HG02885 (cell line): ENCODE results near the gene FEZF1.

Source experiments
- ATAC-seq: cut with Tn5 transposase; IDR thresholded peaks from one replicate; pipeline ENCODE4 v1.9.1; 2021; ENCODE audit warnings: mild to moderate bottlenecking; ENCODE audit not compliant: unreplicated experiment, poor library complexity

Gene FEZF1

DNA sequence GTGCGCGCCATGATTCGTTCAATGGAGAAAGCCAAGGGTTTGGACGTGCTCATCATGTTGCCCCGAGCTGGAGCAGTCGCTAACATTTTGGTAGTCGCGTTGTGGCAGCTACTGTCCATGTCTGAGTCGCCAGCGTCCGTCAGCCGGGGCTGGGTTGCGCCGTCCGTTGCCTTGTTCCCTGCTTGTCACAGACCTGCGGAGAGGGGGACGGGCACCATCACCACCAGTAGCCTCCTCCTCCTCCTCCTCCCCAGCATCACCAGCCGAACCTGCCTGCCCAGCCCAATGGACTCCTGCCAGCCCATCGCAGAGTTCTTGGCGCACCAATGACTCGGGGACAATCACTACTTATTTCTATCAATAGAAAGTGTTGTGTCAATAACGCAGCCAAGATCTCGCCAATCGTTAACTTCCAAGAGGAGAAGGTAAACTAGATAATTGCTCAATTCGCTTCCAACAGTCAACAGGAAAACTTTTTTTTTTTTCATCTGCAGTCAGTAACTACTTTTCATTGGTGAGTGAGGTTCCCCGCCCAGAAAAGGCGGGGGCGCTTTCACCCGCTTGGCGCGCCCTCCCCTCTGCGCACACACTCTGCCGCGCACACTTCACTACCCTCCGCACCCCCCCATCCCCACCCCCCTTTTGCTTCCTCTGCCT, at the start of gene FEZF1:
FEZF1 (minus strand) TSS at position 432 of the 657 bp plus-strand sequence; CDS start at position 119, 313 bp downstream.
- no peak for ATAC-seq

DNA sequence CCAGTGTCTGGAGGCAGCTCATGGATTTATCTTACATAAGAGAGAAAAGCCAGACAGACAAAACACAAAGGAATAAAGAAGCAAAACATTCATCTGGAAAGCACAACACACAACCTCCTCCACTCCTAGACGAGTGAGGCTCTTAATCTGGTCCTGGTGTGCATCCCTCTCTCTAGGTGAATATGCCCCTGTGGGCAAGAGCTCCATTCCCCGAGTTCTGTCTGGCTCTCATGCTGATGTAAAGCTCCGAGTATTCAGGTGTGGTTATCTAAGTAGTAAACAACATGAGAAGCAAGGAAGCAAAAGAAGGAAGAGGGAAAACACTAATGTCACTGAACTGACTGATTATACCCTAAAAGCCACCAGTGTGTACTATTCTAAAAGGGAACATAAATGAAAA, 47.9 kb upstream of the FEZF1 start:
- ATAC-seq = no peak

DNA sequence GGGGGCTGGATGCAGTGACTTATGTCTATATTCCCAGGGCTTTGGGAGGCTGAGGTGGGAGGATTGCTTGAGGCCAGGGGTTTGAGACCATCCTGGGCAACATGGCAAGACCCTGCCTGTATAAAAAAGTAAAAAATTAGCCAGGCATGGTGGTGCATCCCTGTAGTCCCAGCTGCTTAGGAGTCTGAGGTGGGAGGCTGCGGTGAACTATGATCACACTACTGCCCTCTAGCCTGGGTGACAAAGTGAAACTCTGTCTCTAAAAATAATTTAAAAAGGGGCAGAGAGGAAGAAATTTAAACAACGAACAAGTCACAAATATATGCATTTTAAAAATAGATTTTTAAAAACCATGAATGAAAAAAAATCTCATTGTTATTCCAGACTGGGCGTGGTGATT, 46.2 kb upstream of the FEZF1 start:
- no peak for ATAC-seq

DNA sequence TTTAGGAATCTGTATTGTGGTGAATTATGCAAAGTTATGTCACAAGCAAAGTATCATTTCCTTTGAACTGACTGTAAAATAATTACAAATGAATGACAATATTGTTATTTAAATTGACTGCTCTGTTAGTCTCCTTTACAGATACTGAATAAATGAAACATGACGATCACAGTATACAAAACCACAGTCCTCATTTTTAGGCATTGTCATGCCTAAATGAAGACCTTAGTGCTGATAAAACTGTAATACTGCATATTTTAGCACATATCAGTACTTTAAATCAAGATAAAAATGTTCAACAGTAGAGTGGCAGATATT, 39.7 kb upstream of the FEZF1 start:
- ATAC-seq = no peak

DNA sequence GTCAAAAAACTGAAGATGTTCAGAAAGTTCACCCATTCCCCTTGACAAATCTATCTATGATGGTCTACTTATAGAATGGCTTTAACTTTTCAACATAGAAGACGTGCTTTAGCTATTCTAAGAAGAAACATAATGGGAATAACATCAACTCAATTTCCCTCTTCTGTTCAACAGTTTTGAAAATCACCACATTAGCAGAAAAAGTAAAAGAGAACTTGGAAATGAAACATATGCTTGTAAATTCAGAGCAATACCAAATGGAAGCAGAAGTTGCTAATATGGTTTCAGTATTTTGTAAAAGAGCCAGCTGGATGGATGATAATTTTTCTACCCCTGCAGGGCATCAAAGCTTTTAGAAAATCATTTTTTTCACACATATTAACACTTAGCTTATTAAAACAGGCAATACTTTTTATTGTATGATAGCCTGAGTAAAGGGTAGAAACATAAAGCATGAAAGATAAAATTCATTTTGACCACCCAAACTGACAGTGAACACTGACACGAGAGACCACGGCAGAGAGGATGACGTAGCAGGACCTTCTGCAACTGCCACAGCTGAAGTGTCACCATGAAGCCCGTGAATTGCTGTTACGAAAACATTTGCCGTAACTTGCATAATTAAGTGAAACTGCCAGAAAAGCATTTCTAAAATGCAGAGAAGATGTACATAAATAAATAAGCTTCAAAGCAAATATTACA, 39.2 kb upstream of the FEZF1 start:
- ATAC-seq = no peak

DNA sequence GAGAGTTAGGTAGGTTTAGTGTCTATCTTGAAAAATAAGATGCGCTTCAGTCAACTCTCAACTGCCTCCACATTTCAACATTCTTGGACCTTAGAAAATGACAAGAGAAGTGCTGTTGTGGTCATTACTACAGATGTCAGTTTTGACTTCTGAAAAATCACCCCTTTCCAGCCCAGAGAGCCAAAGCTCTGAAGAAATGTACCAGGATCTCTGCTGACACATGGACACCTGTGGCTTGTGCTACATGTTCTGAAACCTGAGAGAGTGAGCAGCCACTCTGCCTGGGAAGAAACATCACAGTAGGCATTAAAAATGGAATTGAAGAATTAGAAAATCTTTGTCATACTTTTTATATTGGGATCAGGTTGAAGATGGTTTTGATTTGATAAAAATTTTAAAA, 35.9 kb upstream of the FEZF1 start:
- no peak for ATAC-seq

DNA sequence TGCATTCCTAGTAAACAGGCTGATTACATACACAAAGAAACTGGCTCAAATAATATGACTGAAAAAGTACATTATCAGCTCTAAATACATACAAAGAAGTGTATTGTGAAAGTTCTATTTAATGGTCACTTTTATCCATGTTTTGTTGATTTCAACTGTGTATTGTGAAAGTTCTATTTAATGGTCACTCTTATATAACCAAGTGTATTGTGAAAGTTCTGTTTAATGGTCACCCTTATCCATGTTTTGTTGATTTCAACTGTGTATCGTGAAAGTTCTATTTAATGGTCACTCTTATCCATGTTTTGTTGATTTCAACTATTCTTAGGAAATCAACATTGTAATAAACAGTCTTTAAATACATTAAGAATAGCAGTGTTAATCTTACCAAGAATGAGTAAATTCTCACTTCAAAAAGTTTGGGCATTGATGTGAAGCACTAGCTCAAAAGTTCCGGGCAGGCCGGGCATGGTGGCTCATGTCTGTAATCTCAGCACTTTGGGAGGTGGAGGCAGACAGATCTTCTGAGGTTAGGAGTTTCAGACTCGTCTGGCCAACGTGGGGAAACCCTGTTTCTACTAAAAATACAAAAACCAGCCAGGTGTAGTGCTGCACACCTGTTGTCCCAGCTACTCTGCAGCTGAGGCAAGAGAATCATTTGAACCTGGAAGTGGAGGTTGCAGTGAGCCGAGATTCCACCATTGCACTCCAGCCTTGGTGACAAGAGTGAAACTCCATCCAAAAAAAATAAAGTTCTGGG, 34.8 kb upstream of the FEZF1 start:
- ATAC-seq = no peak

DNA sequence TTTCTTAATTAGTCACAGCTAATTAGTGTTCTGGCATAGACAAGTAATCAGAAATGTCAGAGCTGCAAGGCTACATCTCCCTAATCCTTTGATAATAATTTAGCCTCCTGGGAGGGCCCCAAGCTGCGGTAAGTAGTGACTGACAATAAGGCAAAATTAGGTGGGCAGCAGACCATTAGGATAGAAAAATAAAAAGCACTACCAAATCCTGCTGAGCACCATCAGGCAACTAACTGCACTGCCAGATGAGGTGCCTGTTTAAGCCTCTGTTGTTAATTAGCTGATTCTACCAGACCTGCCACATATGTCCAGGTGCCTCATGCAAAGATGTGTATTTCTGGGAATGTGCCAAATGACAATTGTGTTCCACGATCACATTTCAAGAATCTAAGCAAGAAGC, 32.5 kb upstream of the FEZF1 start:
- ATAC-seq = no peak

DNA sequence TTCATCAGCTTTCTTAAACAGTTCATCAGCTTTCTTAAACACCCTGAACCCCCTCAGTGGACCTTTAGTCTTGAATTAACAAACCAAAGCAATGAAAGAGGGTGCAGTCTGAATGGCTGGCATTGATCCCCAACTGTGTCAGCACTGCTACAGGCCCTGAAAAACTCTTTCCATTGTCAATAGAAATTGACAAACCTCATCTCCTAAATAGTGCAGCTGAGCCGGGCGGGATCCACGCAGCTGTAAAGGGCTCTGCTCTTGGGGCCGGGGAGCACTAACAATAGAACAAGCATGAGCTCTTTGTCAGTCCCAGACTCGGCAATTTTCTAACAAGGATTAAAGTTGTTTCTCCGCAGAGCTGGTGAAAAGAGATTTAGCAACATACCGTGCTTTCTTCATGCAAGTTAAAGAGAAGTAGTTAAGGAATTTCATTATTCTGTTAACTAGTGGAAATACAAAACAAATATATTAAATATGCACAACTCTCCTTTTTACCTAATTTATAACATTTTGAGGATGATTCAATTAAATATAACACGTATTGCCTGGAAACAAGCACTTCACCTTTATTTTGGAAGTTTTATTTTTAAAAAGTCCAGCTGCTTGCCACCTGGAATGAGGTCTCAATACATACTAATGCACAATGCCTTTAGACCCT, 24.7 kb upstream of the FEZF1 start:
- ATAC-seq = no peak

DNA sequence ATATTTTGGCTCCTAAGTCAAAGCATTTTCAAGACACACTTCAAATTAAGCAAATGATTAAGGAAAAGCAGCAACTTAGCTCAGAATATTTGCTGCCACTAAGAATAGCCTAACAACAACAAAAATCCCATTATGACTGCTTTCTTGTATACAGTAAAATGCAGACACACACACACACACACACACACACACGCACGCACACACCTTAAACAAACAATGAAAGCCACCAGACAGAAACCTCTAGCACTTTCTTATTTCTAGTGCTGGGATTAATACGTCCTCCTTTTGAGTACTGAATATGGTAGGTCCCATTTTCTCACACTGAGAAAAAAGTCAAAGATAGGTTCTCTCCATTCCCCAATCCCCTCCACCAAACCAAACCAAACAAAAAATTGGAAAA, 23.4 kb upstream of the FEZF1 start:
- ATAC-seq = no peak

DNA sequence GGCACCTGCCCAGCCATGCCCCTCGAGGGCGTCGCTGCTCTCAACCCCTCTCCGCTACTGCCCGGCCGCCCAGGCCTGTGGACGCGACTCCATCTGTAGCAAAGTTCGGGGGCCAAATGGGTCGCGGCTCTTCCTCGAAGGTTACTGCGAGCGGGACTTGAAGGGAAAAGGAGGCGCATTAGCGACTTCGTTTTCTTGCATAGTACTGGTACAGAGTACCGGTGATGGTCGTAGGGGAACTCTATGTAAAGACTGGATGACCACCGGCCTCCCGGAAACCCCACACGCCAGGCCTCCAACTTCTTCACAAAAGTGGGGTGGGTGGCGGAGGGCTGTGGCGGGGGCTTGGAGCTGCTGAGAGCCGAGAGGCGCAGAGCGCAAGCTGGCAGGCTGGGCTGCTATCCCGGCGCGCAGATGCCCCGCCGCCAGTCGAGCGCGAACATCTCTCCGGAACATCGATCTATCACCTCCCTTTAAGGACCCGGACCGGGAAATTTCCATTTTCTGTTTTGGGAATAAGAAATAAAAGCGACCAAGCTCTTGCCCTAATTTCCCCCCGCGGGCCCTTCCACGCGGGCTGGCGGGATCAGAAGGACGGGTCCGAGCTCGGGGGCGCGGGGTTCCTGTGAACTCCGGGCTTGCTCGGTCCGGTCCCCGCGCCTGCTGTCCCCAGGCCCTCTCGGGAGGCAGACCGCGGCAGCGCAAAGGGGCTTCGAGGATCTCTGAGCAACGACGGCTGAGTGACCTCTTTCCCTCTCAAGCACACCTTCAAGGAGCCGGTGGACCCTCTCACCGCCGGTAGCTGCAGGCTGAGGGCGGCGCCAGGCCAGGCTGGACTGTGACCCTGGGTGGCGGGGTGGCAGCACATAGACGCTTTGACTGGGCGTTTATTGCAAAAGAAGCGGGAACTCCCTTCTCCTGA, 12.2 kb upstream of the FEZF1 start:
- no peak for ATAC-seq

DNA sequence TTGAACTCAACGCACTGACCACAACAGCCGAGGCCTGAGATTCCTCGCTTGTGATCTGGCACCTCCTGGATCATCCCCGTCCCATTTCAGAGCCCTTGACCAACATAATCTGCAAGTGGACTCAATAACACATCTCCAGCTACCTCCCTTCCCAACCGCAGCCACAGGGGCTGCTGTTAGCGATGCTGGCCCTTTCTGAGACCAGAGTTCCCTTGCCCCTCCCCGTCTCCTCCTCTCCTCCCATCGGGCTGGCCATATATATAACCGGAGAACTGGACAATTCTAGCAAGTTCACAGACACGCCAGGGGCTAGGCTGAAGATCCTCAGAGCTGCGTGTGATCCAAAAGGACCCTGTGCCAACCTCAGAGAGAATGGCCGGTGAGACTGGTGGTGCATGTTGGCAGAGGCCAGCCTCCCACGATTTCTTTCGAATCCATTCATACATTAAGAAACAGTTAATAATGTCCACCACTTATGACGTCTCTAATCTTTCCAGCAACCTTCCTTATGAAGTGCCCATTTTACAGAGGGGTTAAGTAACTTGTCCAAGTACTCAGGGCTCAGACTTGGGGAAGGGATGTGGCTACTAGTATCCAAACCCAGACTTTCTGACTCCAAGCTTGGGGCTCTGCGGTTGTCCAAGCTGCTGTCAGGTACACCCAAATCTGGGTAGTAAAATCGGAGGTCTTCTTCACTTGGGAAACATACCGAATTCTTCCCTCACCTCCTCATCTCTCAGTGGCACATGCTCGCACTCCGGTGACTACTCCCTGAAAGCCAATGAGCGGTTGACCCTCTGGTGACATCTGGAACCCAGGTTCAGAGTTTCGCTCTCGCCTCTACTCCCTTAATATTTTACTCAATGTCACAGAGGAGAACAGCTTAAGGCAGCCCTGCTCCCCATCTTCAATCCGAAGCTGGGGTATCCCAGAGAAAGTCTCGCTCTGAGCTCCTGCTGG, 11.2 kb upstream of the FEZF1 start:
- no peak for ATAC-seq

DNA sequence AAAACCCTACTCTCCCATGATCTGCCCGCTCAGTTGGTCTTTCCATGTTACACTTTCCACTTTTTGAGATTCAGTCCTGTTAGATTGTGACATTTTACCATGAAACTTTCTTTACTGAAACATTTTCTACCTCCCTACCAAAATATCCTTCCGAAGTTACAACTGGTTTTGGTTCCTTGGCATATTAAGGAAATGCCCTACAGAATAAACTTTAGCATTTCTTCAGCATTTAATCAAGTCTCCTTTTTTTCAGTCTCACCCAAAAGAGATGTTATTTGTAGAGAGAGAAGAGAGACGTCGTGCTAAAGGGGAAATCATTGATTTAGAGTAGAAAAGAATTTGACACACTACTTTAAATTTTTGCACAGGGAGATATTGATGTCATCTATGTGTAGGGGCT, 9.7 kb upstream of the FEZF1 start:
- no peak for ATAC-seq

DNA sequence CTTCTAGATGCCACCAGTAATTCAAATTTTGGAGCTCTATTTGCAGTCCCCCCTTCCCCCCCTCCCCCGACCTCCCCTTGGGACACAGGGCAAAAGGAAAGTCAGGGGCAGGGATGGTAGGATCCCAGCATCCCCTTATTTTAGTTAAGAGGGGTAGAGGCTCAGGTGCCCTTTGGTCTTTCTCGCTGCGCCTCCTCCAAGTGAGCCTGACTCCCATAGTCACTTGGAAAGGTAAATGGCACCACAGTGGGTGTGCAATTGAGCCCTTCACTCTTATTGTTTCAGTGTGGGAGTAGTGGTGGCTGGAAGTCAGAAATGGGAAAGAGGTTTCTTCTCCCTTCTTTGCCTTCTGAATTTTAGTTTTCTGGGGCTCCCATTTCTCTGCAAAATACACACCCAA, 8.2 kb upstream of the FEZF1 start:
- ATAC-seq = no peak

DNA sequence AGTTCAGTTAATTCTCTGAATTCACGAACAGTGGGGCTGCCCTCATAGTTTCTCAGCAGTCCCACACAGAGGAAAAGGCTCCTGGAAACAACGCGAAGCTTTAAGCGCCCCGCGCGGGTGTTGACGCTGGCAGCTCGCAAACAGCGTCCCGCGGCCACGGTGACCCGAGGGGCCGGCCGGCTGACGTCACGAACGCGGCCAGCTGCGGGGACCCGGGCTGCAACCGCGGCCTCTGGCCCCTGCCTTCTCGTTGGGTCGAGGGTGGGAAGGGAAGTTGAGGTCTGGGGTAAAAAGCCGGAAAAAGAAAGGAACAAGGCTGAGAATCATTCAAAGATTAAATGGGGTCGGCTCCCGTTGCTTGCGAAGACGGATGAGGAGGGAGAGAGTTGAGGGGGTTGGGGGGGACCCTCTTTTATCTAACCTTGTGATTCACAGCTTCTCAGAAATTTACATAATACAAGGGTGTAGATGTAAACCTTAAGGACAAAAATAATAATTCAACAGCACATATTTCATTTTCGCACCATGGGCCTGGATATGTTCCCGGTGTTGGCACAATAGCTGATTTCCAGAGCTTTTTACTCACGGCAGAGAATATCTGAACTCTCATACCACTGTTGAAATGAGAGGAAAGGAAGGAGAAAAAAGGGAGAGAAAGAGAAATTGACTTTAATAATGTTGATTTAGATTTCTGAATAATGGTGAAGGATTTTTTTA, 7.3 kb upstream of the FEZF1 start:
- ATAC-seq = no peak

DNA sequence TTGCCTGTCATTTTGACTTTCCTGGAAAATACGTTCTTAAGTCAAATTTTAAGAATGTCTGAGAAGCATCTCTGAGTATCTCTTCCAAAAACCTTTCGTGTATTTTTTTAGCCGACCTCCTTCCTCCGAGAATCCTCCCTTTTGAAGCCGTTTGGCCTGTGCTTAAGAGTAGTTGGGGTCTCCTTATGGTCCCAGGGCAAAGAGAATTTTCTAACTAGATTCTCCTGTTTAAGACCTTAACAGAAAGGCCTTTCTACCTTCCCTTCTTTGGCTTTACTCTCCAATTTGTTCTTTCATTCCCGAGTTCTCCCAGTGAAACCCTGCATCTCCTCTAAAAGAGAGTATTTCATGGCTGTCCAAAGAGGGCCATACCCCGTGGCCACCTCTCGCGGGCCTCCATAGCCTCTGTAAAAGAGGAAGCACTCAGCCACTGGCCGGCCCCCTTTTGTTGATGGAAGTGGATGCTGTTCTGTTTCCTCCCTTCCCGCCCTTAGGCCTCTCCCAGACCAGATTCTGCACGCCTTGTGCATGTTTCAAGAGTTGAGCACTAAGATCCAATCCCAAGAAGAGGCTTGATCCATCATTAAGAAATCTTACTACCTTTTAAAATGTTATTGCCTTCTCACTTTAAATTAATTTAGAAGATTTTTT, 6.6 kb upstream of the FEZF1 start:
- no peak for ATAC-seq

DNA sequence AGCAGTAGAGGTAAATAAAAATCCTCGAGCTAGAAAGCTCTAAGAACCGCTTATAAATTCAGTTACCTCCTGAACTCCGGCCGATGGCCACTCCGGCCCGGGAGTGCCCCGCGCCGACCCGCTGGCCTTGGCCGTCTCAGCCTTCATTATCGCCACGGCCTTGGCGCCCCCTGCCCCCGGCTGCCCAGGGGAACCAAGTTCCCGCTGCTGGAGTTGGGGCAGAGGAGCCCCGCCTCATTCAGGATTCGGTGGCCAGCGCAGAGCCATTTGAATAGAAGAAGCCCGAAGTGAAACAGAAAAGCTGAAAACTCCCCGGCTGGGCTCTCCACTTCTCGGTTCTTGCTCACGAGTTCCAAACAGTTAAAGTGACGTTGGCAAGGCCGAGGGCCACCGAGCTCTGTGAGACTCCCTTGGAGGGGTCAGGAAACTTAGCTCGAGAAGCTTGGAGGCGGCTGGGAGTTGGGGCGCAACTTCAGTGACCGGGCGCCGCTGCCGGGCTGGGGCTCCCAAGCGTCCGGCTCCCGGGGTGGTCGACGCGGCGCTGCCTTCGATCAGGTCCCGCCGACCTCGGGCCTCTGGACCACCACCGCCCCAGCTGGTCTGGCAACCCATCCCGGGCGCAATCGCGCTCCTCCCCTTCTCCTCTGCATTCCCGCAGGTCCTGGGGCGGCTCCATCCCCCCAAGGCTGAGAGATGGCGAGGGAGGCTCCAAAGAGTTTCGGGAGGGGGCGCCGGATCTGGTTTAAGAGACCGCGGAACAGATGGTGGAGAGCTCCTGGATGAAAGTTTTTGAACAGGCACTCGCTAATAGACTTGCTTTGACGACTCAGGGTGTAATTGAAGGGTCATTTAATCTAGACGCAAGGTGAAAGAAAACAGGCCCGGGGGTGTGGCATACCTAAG, 5.8 kb upstream of the FEZF1 start:
- no peak for ATAC-seq
